Sigmoid colon (tissue), 7 donors: ENCODE data around the gene EPB41L4B. TPM values are rescaled to one million over a fixed set of nuclear protein-coding genes. Genes with fewer than 3 reads are reported as not detected.

Experiments
- DNase-seq: peaks from one replicate; pipeline ENCODE4 v3.0.0-alpha.2; 2019
- H3K27ac ChIP-seq, 4 donors: fragments of 200-600 bp; sonication (generic); one replicate each; pipeline ENCODE4 v1.5.1; 2016 to 2019; ENCODE audit warnings: mild to moderate bottlenecking in 1 of 4
- H3K27me3 ChIP-seq, 3 donors: fragments of 200-600 bp; sonication (generic); one replicate each; pipeline ENCODE4 v1.5.1; 2019; ENCODE audit warnings: mild to moderate bottlenecking in 1 of 3
- H3K36me3 ChIP-seq, 4 donors: fragments of 200-600 bp; sonication (generic); one replicate each; pipeline ENCODE4 v1.5.1; 2016 to 2019
- H3K4me1 ChIP-seq, 4 donors: fragments of 200-600 bp; sonication (generic); one replicate each; pipeline ENCODE4 v1.5.1; 2017 to 2019
- H3K4me3 ChIP-seq, 4 donors: fragments of 200-600 bp; sonication (generic); one replicate each; pipeline ENCODE4 v1.5.1; 2017 to 2019; ENCODE audit warnings: mild to moderate bottlenecking in 2 of 4, moderate library complexity in 1 of 4
- H3K9me3 ChIP-seq, 4 donors: fragments of 200-600 bp in 3 of 4; sonication (generic) in 3 of 4; one replicate each; pipeline versions ENCODE4 v1.5.1 to v1.6.1; 2013 to 2019
- CTCF ChIP-seq, 4 experiments: fragments of 450-650 bp in 3 of 4; fragments of 200-600 bp in 1 of 4; IDR thresholded peaks; one replicate each; pipeline ENCODE4 v1.5.1; 2016 to 2019; ENCODE audit warnings: antibody characterized with exemption in 4 of 4, mild to moderate bottlenecking in 3 of 4, moderate library complexity in 2 of 4
- EP300 ChIP-seq, 4 donors: sonication (generic); formaldehyde crosslinking; IDR thresholded peaks; one replicate each; pipeline ENCODE4 v1.6.1; 2017; ENCODE audit warnings: antibody characterized with exemption in 4 of 4
- POLR2A ChIP-seq, 2 donors: fragments of 450-650 bp; IDR thresholded peaks; one replicate each; pipeline ENCODE4 v1.6.1; 2016; ENCODE audit warnings: antibody characterized with exemption in 2 of 2, mild to moderate bottlenecking in 2 of 2, moderate library complexity in 2 of 2
- POLR2AphosphoS5 ChIP-seq, 4 donors: sonication (generic); formaldehyde crosslinking; IDR thresholded peaks; one replicate each; pipeline ENCODE4 v1.6.1; 2017; ENCODE audit warnings: antibody characterized with exemption in 4 of 4
- WGBS, 2 donors: extraction: QIAGEN DNeasy Blood & Tissue Kit; methylation state at CpG; one replicate each; pipeline ENCODE4 v1.1.7; 2013; 5-methylcytosine and 5-hydroxymethylcytosine counted together
- intact Hi-C: fragments of 100-400 bp; cut with DNase I; formaldehyde crosslinking; loops from one replicate; pipeline ENCODE4 v1.15.1; 2023
- polyA plus RNA-seq, 3 donors: library from polyadenylated mRNA; stranded (reverse); fragments of 200-250 nt; gene quantifications; one replicate each; pipeline ENCODE4 v1.2.3, GENCODE V29; 2013
- total RNA-seq, 4 donors: library from RNA; depleted of rRNA; stranded (reverse); fragments of >200 nt; gene quantifications; one replicate each; pipeline ENCODE4 v1.1.0, GENCODE V29; 2016
- donor health status: healthy with polysubstance abuse.
- donor health status: Bipolar disorder and iron deficiency.
- donor health status: healthy.

EPB41L4B gene
- total and polyA plus RNA-seq, 7 donors = 0.49 to 160 (median 2.5) TPM

- Histone ChIP-seq H3K27ac (no peak overlapping the region), H3K4me3 (no peak overlapping the region), H3K4me1 (no peaks in the 10 kb centered on the region), H3K9me3 (no peaks in the 10 kb centered on the region), H3K36me3 (no peaks in the 10 kb centered on the region), H3K27me3 (no peaks in the 10 kb centered on the region)
- intact Hi-C loops = no loop called here
- TF ChIP-seq POLR2A (IDR thresholded peaks at IDR 0.05) (no peak), POLR2AphosphoS5 (IDR thresholded peaks at IDR 0.05) (no peak), CTCF (IDR thresholded peaks at IDR 0.05) (no peak), EP300 (IDR thresholded peaks at IDR 0.05) (no peak)
- no peak for DNase-seq
- WGBS, 2 donors = 56 to 63% methylated on average over 6 of the region's 6 CpGs
Observed at GRCh38 chr9:109198736-109199382, 122.0 kb downstream of the EPB41L4B start.

GRCh38 chr9:109193974-109194556, 126.8 kb downstream of the EPB41L4B start:
- intact Hi-C loops = no loop called here
- H3K27me3 ChIP-seq = no peaks in the 10 kb centered on the region
- WGBS, 2 donors = 76 to 84% methylated on average over 11 of the region's 11 CpGs
- H3K4me3 ChIP-seq = no peak overlapping the region
- H3K36me3 ChIP-seq = no peaks in the 10 kb centered on the region
- no peaks in the 10 kb centered on the region for H3K4me1 ChIP-seq
- H3K9me3 ChIP-seq = no peaks in the 10 kb centered on the region
- no peak for DNase-seq
- TF ChIP-seq EP300 (IDR thresholded peaks at IDR 0.05) (no peak), POLR2AphosphoS5 (IDR thresholded peaks at IDR 0.05) (no peak), POLR2A (IDR thresholded peaks at IDR 0.05) (no peak), CTCF (IDR thresholded peaks at IDR 0.05) (no peak)
- H3K27ac ChIP-seq = no peak overlapping the region

- Histone ChIP-seq H3K27me3 (no peaks in the 10 kb centered on the region), H3K27ac (no peak overlapping the region), H3K4me3 (no peak overlapping the region), H3K36me3 (no peaks in the 10 kb centered on the region), H3K4me1 (no peaks in the 10 kb centered on the region), H3K9me3 (no peaks in the 10 kb centered on the region)
- WGBS, 2 donors = 20 to 43% methylated on average over 7 of the region's 7 CpGs
- intact Hi-C loops = no loop called here
- TF ChIP-seq EP300 (IDR thresholded peaks at IDR 0.05) (no peak), CTCF (IDR thresholded peaks at IDR 0.05) (peak in 1 of 4 experiments; percentile 30), POLR2AphosphoS5 (IDR thresholded peaks at IDR 0.05) (no peak)
- DNase-seq = no peak
Observed at GRCh38 chr9:109192732-109193361, 128.0 kb downstream of the EPB41L4B start.

- WGBS, 2 donors = 81 to 90% methylated on average over 9 of the region's 9 CpGs
- TF ChIP-seq POLR2AphosphoS5 (IDR thresholded peaks at IDR 0.05) = no peak
- Histone ChIP-seq H3K27ac (no peak overlapping the region), H3K4me3 (no peak overlapping the region), H3K36me3 (no peaks in the 10 kb centered on the region), H3K9me3 (no peaks in the 10 kb centered on the region), H3K4me1 (no peaks in the 10 kb centered on the region), H3K27me3 (no peaks in the 10 kb centered on the region)
- DNase-seq = no peak
- intact Hi-C loops = no loop called here
Observed at GRCh38 chr9:109191746-109192145, 129.1 kb downstream of the EPB41L4B start.

GRCh38 chr9:109190151-109190550, 130.7 kb downstream of the EPB41L4B start:
- H3K36me3 ChIP-seq = no peaks in the 10 kb centered on the region
- 75 to 85% methylated on average over 1 of the region's 1 CpG for WGBS, 2 donors
- no peaks in the 10 kb centered on the region for H3K4me1 ChIP-seq
- intact Hi-C loops = no loop called here
- no peak overlapping the region for H3K27ac ChIP-seq
- no peak for DNase-seq
- no peaks in the 10 kb centered on the region for H3K9me3 ChIP-seq
- no peak for TF ChIP-seq CTCF (IDR thresholded peaks at IDR 0.05)
- no peak for TF ChIP-seq POLR2A (IDR thresholded peaks at IDR 0.05)
- no peak for TF ChIP-seq EP300 (IDR thresholded peaks at IDR 0.05)
- no peak overlapping the region for H3K4me3 ChIP-seq
- no peaks in the 10 kb centered on the region for H3K27me3 ChIP-seq
